ENCODE measurements around the gene FOXO4.

Gene FOXO4

GRCh38 chrX:71099736-71100135 is 4.1 kb downstream of the FOXO4 start:
- no peak for DNase-seq

DNA sequence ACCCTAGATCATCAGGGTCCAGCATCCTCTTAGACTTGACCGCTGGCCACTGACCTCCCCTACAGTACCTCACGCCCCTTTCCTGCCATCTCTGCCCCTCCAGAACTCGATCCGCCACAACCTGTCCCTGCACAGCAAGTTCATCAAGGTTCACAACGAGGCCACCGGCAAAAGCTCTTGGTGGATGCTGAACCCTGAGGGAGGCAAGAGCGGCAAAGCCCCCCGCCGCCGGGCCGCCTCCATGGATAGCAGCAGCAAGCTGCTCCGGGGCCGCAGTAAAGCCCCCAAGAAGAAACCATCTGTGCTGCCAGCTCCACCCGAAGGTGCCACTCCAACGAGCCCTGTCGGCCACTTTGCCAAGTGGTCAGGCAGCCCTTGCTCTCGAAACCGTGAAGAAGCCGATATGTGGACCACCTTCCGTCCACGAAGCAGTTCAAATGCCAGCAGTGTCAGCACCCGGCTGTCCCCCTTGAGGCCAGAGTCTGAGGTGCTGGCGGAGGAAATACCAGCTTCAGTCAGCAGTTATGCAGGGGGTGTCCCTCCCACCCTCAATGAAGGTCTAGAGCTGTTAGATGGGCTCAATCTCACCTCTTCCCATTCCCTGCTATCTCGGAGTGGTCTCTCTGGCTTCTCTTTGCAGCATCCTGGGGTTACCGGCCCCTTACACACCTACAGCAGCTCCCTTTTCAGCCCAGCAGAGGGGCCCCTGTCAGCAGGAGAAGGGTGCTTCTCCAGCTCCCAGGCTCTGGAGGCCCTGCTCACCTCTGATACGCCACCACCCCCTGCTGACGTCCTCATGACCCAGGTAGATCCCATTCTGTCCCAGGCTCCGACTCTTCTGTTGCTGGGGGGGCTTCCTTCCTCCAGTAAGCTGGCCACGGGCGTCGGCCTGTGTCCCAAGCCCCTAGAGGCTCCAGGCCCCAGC is 5.2 kb downstream of the FOXO4 start:
- DNase-seq: no peak

DNA sequence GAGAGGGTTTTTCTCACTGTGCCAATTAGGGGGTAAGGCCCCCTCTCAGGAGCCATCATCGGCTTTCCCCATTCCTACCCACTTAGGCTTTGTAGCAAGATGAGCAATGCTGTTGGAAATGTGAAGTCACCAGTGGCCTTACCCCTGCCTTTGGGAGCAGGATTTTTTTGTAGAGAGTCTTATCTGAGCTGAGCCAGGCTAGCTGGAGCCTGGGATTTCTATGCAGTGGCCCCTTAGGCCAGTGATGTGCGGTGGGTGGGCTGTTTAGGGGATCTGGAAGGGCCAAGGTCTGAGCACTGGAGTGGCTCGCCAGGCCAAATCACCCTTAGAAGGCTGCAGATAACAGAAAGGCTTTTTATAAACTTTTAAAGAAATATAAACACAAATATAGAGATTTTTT is 6.6 kb downstream of the FOXO4 start:
- DNase-seq: no peak

DNA sequence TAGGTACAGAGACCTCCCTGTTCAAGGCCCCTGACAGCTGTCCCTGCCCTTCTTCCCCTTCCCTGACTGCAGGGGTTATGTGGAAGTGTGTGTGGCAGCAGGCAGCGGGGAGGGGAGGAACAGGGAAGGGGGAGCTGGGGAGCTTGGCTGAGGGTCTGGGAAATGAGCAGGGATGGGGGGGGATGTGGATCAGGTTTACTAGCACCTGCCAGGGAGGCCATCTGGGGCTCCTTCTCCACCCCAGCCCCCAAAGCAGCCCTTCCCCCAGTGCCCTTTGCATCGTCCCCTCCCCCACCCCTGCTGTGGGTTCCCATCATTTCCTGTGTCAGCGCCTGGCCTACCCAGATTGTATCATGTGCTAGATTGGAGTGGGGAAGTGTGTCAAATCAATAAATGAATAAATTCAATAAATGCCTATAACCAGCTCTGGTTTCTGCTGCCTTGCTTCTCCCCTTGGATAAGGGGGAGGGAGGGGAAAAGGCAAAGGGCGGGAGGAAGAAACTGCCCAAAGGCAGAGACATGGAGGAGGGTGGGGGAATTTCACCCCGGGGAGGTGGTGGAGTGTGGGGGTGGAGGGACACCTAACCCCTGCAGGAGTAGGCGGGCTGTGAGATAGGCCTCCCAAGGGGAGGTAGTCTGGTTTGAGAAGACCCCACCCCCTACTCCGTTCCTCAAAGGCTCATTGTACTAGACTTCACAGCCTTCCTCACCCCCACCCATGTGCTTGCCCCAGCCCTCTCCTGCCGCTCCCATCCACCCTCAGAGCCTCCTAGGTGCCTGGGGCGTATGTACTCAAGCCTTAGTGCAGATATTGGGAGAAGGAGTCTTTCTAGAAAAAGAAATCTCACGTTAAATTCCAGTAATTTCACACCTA is 7.7 kb downstream of the FOXO4 start:
- peak; percentile 93 to 96 for DNase-seq

DNA sequence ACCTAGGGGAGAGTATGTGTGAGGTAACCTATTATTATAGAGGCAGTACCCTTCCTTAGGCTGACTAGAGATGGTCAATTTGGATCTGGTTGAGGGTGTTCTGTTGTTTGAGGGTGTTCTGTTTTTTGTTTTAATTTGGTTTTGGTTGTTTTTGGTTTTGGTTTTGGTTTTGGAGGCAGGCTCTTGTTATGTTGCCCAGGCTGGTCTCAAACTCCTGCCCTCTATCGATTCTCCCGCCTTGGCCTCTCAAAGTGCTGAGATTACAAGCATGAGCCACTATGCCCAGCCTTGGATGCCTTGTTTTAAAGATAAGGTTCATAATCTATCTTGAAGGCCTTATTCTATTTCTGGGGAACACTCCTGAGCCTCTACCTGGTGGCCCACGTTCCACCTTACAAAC is 10.0 kb downstream of the FOXO4 start:
- no peak for DNase-seq

DNA sequence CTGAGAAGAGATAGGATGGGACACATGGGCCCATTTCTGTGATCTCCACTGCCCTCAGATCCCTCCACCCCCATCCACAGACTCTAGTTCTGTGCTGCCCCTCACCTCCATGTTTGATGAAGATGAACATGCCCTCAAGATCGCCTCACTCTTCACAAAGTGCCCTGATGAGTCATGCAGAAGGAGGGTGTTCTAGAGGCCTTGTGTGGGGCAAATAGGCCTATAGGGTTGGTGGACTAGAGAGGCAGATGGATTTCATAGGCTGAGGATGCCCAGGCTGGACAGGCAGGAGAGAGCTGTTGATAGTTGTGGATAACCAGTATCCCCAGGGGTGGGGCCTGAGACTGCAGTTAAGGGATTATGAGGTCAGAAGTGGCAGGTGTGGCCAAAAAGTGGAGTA is 10.8 kb downstream of the FOXO4 start, which contains the start of gene CXorf65:
CXorf65 (minus strand) TSS at position 314 of the 400 bp plus-strand sequence; CDS start at position 130, 184 bp downstream.
- no peak for DNase-seq

DNA sequence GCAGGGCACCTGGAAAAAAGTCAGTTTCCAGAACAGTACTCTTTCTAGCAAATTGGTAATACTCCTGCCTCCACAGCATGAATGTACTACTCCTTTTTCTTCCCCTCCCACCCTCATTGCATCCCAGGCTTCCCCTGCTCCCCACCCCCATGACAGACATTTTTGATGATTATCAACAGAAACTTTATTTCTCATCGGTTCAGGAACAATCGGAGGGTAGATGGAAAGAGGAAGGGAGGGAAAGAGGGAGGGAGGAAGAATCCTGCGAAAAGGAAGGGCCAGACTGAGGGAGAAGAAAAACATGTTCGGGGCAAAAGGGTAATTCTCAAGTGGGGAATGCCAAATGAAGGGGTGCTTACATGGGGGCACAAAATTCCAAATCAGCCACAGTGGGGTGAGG is 11.6 kb downstream of the FOXO4 start:
- DNase-seq: no peak

- DNase-seq: peak in 1 of 2 experiments; percentile 21
These were observed 12.2 kb downstream of the FOXO4 start for GRCh38 chrX:71107762-71108360.

DNA sequence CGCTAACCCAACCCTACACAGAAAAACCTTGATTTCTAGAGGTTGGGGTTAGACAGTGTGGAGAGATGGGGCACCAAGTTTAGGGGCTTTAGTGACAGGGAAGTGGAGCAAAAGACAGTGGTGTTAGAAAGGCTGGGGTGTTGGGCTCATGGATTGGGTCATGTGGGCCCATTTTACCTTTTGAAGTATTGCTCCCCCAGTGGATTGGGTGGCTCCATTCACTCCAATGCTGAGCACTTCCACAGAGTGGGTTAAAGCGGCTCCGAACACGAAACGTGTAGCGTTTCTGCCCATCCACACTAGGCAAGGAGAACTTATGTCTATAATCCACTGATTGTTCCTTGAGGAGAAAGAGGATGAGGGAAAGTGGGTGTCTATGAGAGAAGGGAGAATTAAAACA is 13.4 kb downstream of the FOXO4 start:
- no peak for DNase-seq

GRCh38 chrX:71111141-71111843 is 15.6 kb downstream of the FOXO4 start, which contains the start of gene IL2RG:
IL2RG (minus strand) TSS chrX:71111577; CDS start chrX:71111539, 38 bp downstream.
- DNase-seq: no peak

GRCh38 chrX:71111921-71112431 is 16.3 kb downstream of the FOXO4 start:
- DNase-seq: no peak

GRCh38 chrX:71117358-71117757 is 21.7 kb downstream of the FOXO4 start:
- no peak for DNase-seq

- peak; percentile 84 to 90 for DNase-seq
These were observed 22.7 kb downstream of the FOXO4 start, which contains the start of gene MED12 for GRCh38 chrX:71118032-71118984. MED12 (plus strand) TSS chrX:71118596; CDS start chrX:71118755, 159 bp downstream.

DNA sequence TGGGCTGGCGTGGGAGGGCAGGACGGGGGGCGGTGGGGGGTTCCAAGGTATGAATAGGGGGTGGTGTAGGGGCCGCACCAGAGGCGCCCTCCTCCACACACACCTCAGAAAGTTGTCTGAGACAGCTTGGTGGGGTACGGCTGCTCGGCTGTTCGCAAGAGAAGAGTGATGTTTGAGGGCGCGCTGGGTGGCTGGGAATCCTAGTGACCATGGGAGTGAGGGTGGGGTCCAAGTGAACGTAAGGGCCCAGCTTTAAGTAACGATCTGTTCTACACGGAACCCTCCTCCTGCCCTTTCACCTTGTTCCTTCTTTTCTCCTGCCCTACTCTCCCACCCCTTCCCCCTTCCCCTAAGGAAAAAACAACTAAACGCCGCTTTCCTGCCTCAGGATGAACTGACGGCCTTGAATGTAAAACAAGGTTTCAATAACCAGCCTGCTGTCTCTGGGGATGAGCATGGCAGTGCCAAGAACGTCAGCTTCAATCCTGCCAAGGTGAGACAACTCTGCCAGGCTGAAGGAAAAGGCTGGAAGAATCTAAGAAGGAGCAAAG is 23.4 kb downstream of the FOXO4 start:
- DNase-seq: no peak

DNA sequence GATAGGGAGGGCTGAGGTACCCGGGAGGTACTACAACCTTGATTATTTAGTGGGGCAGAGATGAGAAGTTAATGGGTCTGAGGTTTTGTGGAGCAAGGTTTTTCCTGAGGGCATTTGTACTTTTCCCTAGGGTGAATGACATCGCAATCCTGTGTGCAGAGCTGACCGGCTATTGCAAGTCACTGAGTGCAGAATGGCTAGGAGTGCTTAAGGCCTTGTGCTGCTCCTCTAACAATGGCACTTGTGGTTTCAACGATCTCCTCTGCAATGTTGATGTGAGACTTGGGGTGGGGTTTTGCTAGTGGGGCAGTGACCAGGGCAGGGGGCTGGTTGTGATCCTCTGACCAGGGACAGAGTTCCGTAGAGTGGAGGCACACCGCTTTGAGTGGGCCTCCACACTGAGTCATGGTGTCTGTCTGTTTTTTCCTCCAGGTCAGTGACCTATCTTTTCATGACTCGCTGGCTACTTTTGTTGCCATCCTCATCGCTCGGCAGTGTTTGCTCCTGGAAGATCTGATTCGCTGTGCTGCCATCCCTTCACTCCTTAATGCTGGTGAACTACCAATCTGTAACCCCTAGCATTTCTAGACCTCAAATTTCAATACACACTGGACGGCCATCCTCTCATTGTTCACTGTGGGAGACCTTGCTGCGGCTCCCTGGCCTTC is 32.6 kb downstream of the FOXO4 start:
- DNase-seq: no peak

GRCh38 chrX:71128915-71129765 is 33.5 kb downstream of the FOXO4 start:
- DNase-seq: peak in 1 of 2 experiments; percentile 55

- DNase-seq: no peak
These were observed 35.9 kb downstream of the FOXO4 start for GRCh38 chrX:71131510-71131909.

DNA sequence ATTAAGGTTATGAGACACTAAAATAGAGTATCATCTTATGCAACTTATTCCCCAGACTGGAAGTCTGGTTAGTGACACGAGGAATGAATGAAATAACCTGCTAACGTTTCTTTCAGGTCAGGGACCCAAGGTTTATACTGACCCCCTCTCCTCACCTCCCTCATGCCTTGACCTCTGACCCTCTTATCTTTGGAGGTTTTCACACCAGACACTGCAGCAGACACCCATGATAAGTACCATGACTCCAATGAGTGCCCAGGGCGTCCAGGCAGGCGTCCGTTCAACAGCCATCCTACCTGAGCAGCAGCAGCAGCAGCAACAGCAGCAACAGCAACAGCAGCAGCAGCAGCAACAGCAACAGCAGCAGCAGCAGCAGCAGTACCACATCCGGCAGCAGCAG is 44.8 kb downstream of the FOXO4 start:
- DNase-seq: no peak

- DNase-seq: no peak
These were observed 47.9 kb downstream of the FOXO4 start for GRCh38 chrX:71143508-71143907.
